HG03520 (cell line): ENCODE data around the gene ATG4A.

Source experiments
- ATAC-seq: cut with Tn5 transposase; IDR thresholded peaks from one replicate; pipeline ENCODE4 v1.9.1; 2021; ENCODE audit warnings: mild to moderate bottlenecking, moderate library complexity; ENCODE audit not compliant: unreplicated experiment

Gene ATG4A

GRCh38 chrX:108121291-108121690 lies 29.7 kb downstream of the ATG4A start:
- no peak for ATAC-seq

DNA sequence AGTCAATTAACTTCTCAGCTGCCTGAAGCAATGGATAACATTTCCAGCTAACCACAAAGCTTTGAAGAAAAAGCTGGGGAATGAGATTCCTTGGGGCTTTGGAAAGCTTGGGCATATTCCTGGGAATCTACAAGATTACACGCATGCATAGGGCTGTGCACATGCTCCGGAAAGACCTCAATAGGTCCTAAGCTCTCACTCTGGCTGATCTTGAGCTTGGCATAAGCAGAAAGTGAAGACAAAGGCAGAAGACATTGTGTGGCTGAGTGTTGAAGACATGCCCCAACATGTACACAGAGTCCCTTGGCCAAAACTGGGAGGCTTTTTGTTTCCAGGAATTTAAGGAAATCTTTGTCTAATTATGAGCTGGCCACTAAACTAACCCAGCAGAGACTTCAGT lies 31.2 kb downstream of the ATG4A start:
- no peak for ATAC-seq

- no peak for ATAC-seq
These were observed 32.2 kb downstream of the ATG4A start for GRCh38 chrX:108123591-108124366.

- no peak for ATAC-seq
These were observed 35.1 kb downstream of the ATG4A start for GRCh38 chrX:108126661-108127060.

DNA sequence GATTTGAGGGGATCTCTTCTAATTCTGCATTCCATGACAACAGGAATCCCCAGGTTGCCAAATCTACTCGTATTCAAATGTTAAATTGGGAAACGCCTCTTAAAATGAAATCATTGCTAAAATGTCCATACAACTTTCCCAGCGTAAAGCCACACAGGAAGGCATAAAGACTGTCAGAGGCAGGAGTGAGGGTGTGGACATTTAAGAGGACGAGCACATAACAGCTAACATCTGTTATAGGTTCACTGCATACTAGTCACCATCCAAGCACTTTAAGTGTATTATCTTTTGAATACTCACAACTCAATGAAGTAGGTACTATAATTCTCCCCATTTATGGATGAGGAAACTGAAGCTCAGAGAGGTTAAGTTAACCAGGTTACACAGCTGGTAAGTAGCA lies 35.6 kb downstream of the ATG4A start:
- ATAC-seq = no peak

GRCh38 chrX:108130889-108131288 lies 39.3 kb downstream of the ATG4A start:
- no peak for ATAC-seq

DNA sequence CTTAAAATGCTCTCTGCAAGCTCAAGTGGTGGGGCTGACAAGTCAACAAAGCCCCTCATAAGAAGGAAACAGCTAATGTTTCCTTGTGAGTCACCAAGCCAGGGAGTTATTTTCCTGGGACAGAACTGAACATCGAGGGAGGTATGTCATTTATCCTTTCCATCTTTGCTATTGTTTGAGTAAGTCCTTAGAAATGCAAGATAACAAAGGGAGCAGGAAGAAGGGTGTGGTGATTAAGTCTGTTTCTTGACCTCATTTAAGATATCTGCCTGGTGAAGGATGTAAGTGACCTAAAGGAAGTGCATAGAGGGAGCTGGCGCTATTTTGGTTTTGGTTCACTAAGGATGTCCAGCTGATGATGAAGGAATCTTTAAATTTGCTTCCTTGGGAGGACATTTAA lies 39.9 kb downstream of the ATG4A start:
- ATAC-seq = no peak

- no peak for ATAC-seq
These were observed 40.5 kb downstream of the ATG4A start for GRCh38 chrX:108132034-108132433.

DNA sequence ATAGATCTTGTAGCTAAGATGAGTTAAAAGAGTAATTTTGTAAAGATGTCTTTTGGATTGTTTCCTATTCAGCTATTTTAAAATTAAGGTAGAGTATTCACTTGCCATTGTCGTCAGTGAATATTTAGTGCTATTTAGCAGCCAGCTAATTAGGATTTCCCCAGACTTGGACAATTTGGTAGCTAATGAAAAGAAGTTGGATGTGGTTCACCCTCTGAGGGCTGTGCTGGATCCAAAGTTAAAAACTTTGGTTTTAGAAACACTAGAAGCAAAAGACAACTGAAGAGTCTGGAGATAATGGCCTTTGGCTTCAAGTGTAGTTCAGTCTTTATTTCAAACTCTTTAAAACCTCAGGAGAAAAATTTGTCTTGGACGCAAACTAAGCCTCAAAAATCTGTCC lies 41.3 kb downstream of the ATG4A start:
- no peak for ATAC-seq

GRCh38 chrX:108134724-108135123 lies 43.1 kb downstream of the ATG4A start:
- ATAC-seq = no peak

DNA sequence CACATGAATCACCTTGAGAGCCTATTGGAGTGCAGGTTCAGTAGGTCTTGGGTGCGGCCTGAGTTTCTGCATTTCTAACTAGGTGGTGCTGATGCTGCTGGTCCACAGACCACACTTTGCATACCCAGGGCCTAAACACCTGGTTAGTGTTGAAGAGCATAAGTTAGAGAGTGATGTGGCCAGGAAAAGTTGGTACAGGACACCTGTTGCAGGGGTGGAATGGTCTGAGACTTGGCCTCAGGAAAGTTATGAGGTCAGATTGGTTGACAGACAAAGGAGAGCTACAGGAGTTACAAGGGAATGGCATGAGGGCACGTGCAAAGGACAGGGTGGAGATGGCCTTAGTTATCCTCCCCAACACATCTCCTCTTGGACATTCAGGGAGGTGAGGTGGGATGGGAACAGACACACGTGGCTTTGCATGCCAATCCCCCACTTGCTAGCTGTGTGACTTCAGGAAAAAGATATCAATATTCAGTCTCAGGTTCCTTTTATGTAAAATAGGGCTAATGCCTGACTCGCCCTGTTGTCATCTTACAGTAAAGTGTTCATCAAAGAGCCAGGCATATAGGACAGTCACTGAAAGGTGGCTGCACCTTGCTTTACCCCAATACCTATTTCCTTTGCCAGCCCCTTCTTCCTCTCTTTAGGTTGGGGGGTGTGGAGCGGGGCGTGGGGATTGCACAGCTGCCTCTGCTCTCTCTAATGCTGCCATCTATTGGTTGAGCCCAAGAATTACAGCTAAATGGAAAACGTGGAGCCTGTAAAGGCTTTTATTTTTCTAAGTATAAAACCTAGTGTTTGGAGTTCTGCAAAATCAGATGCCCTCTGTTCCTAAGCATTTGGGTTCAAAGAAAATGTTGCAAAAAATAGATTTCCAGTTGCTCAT lies 47.5 kb downstream of the ATG4A start:
- ATAC-seq = no peak

- peak; percentile 85 for ATAC-seq
These were observed 56.9 kb downstream of the ATG4A start for GRCh38 chrX:108148524-108148923.

- ATAC-seq = no peak
These were observed 64.5 kb downstream of the ATG4A start for GRCh38 chrX:108156082-108156481.

DNA sequence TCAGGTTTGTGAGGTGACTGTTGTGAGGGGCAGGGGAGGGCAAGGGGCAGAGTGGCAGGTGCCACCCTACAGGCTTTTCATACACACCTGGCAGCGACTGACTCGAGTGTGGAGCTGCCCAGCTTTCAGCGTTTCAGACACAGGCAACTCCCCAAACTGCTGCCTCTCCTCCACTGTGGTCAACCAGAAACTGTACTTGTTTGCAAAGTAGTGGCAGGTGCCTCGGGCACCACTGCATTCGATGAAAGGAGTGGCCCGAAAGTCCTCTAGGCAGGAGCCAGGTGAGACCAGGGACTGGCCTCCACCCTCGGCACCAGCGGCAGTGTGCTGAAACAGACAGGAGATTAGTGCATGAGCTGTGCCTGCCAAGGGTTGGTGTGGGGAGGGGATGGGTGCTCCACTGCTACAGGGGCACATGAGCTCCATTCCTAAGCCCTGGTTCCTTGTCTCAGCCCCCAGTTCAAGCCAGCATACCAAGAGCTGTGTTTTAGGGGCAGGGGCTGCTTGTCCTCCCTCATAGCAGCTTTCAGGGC lies 65.4 kb downstream of the ATG4A start:
- ATAC-seq = no peak

DNA sequence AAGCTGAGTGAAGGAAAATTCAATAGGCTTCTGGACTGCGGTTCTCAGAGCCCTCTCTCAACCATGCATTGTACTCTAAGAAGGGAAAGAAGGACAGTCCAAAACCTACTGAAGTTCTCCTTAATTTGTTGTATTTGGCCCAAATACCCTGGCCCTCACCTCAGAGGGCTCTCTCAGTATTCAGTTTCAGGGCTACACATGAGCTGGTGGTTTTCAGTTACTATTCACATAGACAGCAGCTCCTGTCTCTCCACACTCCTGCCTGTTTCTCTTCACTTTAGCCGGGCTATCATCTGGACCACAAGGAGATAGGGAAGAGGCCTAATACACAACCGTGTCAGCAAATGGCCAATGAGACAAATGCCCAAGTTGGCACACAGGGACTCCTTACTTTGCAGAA lies 66.0 kb downstream of the ATG4A start:
- ATAC-seq = no peak

DNA sequence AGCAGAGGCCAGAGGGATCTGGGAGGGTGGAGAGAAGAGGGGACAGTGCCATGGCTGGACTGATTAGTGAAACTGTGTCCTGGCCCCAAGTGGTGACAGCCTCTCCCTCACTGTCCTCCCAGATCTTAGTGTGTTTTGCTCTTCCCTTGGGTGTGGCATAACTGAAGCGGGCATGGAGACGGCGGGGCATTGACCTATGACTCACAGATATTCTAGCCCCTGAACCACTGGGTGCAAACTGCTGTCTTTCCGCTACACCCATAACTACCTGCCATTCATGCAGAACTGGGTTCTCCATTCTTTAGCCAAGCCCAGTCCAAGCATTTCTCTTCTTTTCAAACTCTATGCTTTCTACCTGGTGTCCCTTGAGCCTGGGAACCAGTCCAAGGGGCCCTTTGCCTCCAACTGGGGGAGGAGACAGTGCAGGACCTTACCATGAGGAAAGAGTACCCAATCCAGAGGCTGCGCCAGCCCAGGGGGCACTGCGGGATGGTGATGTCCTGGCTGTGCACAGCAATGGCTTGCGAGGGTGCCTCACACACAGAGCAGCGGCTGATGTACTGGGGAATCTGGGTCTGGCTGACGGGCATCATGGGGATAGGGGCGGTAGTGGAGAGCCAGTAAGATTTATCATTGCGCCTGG lies 67.6 kb downstream of the ATG4A start:
- no peak for ATAC-seq

DNA sequence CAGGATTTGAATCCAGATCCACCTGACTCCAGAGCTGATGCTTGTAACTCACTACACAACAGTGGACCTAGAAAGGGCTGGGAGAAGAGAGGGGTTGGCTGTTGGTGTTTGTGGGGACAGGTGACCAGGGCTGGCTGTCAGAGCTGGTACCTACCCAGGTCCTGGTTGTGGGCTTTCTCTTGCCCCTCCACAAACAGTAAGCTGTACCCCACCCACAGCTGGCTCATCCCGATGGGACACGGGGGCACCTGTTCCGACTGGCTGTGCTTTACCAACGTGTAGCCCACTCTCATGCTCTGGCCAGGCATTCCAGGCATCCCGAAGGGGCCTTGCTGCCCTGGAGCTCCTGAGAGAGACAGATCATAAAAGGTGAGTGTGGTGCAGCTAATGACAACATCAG lies 68.7 kb downstream of the ATG4A start:
- no peak for ATAC-seq

GRCh38 chrX:108162265-108162664 lies 70.7 kb downstream of the ATG4A start:
- ATAC-seq = no peak

DNA sequence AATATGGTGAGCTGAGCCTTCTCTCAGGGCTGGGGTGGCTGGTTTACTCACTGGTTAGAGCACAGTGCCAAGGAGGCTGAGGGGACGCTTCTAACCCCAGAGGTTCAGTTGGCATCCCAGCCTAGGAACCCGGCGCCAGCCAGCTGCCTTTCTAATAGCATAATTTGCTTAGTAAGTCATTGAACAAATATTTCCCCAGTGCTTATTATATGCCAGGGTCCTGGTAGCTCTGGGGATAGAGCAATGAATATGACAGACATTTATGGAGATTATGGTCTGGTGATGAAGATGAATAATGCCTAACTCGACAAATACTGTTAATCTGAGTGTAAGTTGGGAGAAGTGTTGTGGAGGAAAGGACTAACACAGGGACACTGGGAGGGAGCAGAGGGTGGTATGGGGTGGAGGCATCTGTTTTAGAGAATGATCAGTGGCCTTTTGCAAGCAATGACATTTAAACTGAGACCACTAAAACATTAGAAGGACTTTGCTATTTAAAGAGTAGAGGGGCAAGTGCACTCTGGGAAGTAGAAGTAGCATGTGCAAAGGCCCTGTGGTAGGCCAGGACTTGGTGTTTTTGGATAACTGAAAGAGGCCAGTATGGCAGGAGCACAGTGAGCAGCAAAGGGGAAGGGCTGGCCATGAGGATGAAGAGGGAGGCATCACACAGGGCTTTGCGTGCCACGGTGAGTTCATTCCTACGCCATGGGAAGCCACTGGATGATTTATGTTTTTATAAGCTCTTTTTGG lies 71.9 kb downstream of the ATG4A start:
- ATAC-seq = no peak

DNA sequence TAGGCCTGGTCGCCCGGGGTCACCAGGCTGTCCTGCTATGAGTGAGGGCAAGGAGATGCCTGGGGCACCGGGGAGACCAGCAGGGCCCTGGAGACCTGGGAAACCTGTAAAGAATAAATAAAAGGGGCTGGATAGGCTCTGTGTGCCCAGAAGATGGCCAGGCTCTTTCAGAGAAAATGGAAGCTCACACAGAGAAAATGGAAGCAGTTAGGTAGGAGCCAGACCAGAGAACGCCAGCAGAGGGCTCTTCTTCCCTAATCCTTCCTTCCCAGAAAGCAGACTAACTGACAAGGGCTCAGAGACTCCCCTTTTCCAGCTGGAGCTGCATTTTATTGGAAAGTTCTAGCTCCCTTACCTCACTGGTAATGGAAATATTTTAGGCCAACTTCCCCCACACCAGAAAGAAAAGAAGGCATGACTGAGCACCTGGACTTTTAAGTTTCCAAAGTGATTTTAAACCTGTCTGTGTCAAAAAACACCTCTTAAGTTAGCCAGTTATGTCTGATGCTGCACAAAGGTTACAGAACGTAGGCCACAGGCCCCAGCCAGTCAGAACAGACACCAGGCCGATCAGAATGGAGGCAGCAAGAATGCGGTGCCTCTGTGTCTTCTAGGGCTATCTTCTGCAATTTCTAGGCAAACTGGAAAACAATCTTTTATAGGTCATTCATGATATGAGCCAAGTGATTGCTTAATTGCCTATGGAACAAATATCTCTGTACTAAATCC lies 74.0 kb downstream of the ATG4A start:
- no peak for ATAC-seq
